ENCODE data around the gene UBL3. TPM values are rescaled to one million over a fixed set of nuclear protein-coding genes. Genes with fewer than 3 reads are reported as not detected.

Gene UBL3
- total RNA-seq, 1 donor from 2014 or later, result 37.7 TPM

DNA sequence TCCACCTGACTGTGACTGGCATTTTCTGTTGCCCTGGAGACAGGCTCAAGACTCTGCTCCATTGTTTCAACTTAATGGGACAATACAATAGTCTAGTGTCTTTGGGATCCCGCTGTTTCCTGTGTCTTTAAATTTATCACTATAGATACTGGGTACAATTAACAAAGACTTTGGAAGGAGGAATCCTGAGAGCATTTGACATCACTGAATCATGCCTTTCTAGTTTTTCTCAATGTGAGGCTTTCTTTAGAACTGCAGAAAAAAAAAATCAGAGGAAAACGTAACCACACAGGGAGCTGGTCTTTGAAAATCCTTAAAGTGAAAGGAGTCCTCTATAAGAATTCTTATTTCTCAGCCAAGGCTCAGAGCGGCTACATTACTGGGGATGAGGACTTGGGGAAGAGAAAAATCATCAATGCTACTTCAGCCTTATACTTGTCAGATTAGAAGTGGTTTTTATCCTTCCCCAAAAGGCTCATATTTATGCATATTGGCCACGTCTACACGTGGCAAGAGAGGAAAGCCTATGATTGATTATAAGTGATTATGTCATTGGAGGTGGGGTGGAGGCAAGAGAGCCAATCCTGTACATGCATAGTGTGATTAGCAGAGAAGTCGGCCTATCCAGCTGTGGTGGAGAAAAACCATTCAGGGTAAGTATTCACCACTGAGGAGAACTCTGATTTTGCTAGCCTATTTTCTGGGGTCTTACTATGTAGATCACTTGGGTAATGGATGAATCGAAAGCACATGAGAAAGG, 34.4 kb upstream of the UBL3 start:
- Mint-ChIP-seq H3K4me1 (ENCODE audit: unreplicated experiment) (peaks cover 28% of the 10 kb centered on the region), H3K27ac (peak overlapping the region; percentile 58), H3K27me3 (no peaks in the 10 kb centered on the region), H3K36me3 (no peaks in the 10 kb centered on the region), H3K4me3 (peak overlapping the region; percentile 15), H3K9me3 (peaks cover 4% of the 10 kb centered on the region)
- DNase-seq (ENCODE audit: extremely low spot score, unreplicated experiment), result no peak
- TF ChIP-seq, protein P1, sequence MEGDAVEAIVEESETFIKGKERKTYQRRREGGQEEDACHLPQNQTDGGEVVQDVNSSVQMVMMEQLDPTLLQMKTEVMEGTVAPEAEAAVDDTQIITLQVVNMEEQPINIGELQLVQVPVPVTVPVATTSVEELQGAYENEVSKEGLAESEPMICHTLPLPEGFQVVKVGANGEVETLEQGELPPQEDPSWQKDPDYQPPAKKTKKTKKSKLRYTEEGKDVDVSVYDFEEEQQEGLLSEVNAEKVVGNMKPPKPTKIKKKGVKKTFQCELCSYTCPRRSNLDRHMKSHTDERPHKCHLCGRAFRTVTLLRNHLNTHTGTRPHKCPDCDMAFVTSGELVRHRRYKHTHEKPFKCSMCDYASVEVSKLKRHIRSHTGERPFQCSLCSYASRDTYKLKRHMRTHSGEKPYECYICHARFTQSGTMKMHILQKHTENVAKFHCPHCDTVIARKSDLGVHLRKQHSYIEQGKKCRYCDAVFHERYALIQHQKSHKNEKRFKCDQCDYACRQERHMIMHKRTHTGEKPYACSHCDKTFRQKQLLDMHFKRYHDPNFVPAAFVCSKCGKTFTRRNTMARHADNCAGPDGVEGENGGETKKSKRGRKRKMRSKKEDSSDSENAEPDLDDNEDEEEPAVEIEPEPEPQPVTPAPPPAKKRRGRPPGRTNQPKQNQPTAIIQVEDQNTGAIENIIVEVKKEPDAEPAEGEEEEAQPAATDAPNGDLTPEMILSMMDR (conservative IDR thresholded peaks at IDR 0.05), result no peak

DNA sequence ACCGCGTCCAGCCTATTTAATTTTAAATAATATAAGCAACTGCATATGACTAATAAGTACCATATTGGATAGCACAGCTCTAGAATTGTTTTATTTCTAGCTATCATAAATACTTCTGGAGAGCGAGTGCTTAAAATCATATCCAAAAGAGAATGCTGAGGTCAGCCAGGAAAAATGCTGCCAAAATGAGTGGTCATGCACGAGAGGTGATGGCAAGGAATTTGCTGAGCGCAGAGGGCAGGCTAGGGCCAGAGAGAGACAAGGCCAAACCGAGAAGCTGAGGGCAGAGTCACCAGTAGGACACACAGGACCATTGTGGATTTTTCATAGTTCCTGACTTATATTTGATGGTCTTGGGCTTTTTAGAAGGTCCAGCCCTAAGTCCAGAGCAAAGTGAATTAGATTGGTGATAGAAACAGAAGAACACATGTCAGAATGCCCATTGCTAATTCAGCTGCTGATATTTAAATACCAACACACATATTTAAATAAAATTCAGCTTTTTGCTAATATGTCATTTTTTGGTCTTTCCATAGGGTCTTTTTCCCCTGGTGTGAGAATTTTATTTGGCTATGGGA, 33.6 kb upstream of the UBL3 start:
- H3K27me3 Mint-ChIP-seq, result no peaks in the 10 kb centered on the region
- DNase-seq (ENCODE audit: extremely low spot score, unreplicated experiment), result no peak
- peaks cover 28% of the 10 kb centered on the region for H3K4me1 Mint-ChIP-seq (ENCODE audit: unreplicated experiment)
- H3K4me3 Mint-ChIP-seq, result no peak overlapping the region
- H3K27ac Mint-ChIP-seq, result no peak overlapping the region
- no peaks in the 10 kb centered on the region for H3K36me3 Mint-ChIP-seq
- H3K9me3 Mint-ChIP-seq, result peaks cover 4% of the 10 kb centered on the region
- TF ChIP-seq, protein P1 (conservative IDR thresholded peaks at IDR 0.05), result no peak

DNA sequence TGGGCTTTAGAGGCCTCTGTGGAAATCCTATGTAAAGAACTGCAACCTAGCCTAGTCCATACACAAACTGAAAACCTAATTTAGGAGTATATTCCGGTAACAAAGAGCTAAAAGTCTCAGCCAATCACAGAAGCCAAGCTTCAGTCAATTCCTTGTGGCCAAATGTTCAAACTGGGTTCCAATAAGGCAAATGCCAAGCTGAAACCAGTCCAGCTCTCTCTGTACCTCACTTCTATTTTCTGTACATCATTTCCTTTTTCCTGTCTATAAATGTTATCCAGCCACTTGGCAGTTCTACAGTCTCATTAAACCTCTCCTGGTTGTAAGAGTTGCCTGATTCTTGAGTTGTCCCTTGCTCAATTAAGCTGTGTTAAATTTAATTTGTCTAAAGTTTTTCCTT, 31.7 kb upstream of the UBL3 start:
- H3K9me3 Mint-ChIP-seq, result peaks cover 4% of the 10 kb centered on the region
- no peaks in the 10 kb centered on the region for H3K27me3 Mint-ChIP-seq
- H3K36me3 Mint-ChIP-seq, result no peaks in the 10 kb centered on the region
- no peak for DNase-seq (ENCODE audit: extremely low spot score, unreplicated experiment)
- H3K4me1 Mint-ChIP-seq (ENCODE audit: unreplicated experiment), result peaks cover 28% of the 10 kb centered on the region
- H3K4me3 Mint-ChIP-seq, result no peak overlapping the region
- TF ChIP-seq, protein P1 (conservative IDR thresholded peaks at IDR 0.05), result no peak
- H3K27ac Mint-ChIP-seq, result no peak overlapping the region

DNA sequence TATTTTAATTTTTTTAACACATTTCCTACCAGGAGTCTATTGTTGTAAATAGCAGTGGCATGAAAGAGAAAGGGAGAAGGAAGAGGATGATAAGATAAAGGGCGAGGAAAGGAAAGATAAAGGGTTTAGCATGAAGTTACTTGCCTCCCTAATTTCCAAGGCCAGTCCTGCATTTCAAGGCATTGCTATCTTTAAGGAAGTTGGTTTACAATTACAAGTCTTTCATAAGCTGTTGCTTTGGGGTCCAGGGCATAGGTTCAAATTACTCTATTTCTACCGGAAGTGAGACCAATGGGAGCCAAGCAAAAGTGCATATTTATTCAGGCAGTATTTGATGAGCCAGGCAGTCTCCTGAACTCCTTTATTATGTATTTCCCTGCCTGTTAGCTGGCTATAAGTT, 27.7 kb upstream of the UBL3 start:
- TF ChIP-seq, protein P1 (conservative IDR thresholded peaks at IDR 0.05), result no peak
- no peak for DNase-seq (ENCODE audit: extremely low spot score, unreplicated experiment)
- Mint-ChIP-seq H3K36me3 (no peaks in the 10 kb centered on the region), H3K4me3 (no peak overlapping the region), H3K27ac (peak overlapping the region; percentile 43), H3K27me3 (no peaks in the 10 kb centered on the region), H3K4me1 (ENCODE audit: unreplicated experiment) (peaks cover 24% of the 10 kb centered on the region), H3K9me3 (no peaks in the 10 kb centered on the region)

DNA sequence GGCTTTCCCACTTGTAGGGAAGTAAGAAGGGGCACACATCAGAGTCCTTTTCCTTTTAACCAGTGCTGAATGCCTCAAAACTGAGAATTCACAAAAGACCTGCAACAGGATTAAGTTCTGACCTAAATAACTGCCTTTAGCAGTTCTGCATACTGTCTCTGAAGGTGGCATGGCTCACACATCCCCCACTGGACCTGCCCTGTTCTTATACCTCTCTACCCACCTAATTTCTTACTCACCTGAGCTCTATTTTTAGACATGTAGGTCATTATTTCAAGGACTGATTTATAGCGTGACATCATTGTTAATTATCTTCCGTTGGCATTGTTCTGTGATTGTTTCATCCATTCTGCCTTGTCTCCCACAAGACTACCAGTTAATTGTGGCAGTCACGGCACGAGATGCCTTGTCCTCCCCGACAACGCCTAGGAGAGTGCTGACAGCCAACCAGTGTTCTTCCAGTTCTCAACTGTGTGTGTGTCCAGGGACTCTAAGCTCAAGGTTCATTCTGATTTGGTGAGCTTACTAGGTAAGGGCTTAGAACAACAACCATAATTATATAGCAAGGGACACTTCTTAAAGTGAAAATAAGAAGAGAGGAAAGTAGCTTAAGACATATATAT, 27.1 kb upstream of the UBL3 start:
- Mint-ChIP-seq H3K4me3 (no peak overlapping the region), H3K4me1 (ENCODE audit: unreplicated experiment) (peaks cover 24% of the 10 kb centered on the region), H3K27ac (peak overlapping the region; percentile 43), H3K9me3 (no peaks in the 10 kb centered on the region), H3K27me3 (no peaks in the 10 kb centered on the region), H3K36me3 (no peaks in the 10 kb centered on the region)
- DNase-seq (ENCODE audit: extremely low spot score, unreplicated experiment), result no peak
- TF ChIP-seq, protein P1 (conservative IDR thresholded peaks at IDR 0.05), result no peak
